Vagina (tissue), 2 donors: ENCODE results near the gene DNER. TPM values are rescaled to one million over a fixed set of nuclear protein-coding genes. Genes with fewer than 3 reads are reported as not detected.

Experiments
- DNase-seq, 2 donors: peaks; one replicate each; pipeline ENCODE4 v3.0.0-alpha.2; 2017; ENCODE audit errors: extremely low spot score in 2 of 2
- H3K27ac ChIP-seq: fragments of 200-600 bp; sonication (generic); one replicate; pipeline ENCODE4 v1.5.1; 2019
- H3K27me3 ChIP-seq: fragments of 200-600 bp; sonication (generic); one replicate; pipeline ENCODE4 v1.5.1; 2019
- H3K36me3 ChIP-seq, 2 donors: fragments of 200-600 bp; sonication (generic); one replicate each; pipeline ENCODE4 v1.5.1; 2017 to 2019
- H3K4me1 ChIP-seq: fragments of 200-600 bp; sonication (generic); one replicate; pipeline ENCODE4 v1.5.1; 2019
- H3K4me3 ChIP-seq, 2 donors: fragments of 200-600 bp; sonication (generic); 1 replicate in 1 of 2; 2 replicates in 1 of 2; pipeline ENCODE4 v1.5.1; 2016 to 2019
- H3K9me3 ChIP-seq: fragments of 200-600 bp; sonication (generic); one replicate; pipeline ENCODE4 v1.5.1; 2019
- CTCF ChIP-seq, 3 experiments: fragments of 450-650 bp in 2 of 3; fragments of 200-600 bp in 1 of 3; sonication (generic) in 1 of 3; IDR thresholded peaks; one replicate each; pipeline ENCODE4 v1.5.1; 2017 to 2019; ENCODE audit warnings: antibody characterized with exemption in 3 of 3, mild to moderate bottlenecking in 2 of 3, moderate library complexity in 2 of 3
- POLR2A ChIP-seq, 2 donors: fragments of 450-650 bp; IDR thresholded peaks; one replicate each; pipeline ENCODE4 v1.6.1; 2017; ENCODE audit warnings: antibody characterized with exemption in 2 of 2, mild to moderate bottlenecking in 2 of 2, moderate library complexity in 2 of 2
- POLR2AphosphoS5 ChIP-seq, 2 donors: sonication (generic); formaldehyde crosslinking; IDR thresholded peaks; one replicate each; pipeline ENCODE4 v1.9.0; 2017; ENCODE audit warnings: antibody characterized with exemption in 2 of 2, mild to moderate bottlenecking in 2 of 2, low read depth in 1 of 2; ENCODE audit not compliant: insufficient read depth in 1 of 2
- intact Hi-C: fragments of 100-400 bp; cut with DNase I; formaldehyde crosslinking; loops from one replicate; pipeline ENCODE4 v1.15.1; 2023
- total RNA-seq: library from RNA; depleted of rRNA; stranded (reverse); fragments of >200 nt; gene quantifications from one replicate; pipeline ENCODE4 v1.2.3, GENCODE V29; 2016

Gene DNER
- total RNA-seq, 1 donor from 2014 or later: 11.3 TPM

DNA sequence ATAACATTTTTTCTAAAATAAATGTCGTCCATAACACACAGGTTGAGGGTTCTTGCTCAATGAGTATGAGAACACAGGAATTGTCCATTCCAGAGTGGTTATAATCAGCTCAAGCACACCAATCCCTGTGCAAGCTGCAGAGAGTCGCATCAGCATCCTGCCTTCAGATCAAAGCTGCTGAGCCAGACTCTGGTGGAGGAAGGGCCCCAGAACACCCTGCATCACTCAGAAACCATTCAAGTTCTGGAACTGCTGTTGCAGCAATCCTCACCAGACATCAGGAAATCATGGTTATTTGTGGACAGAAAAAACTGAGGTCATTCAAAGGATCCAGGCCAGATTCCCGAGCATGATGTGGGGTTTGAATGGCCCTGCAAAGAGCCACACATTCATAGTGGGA, 44.5 kb downstream of the DNER start:
- DNase-seq: no peak
- no peak for TF ChIP-seq CTCF (IDR thresholded peaks at IDR 0.05)
- TF ChIP-seq POLR2AphosphoS5 (IDR thresholded peaks at IDR 0.05; ENCODE audit: insufficient read depth in 1 of 2, low read depth in 1 of 2): no peak
- TF ChIP-seq POLR2A (IDR thresholded peaks at IDR 0.05): no peak
- no peaks in the 10 kb centered on the region for H3K4me1 ChIP-seq
- no peaks in the 10 kb centered on the region for H3K9me3 ChIP-seq
- H3K4me3 ChIP-seq: no peak overlapping the region
- H3K36me3 ChIP-seq: no peaks in the 10 kb centered on the region
- intact Hi-C loops: no loop called here
- H3K27ac ChIP-seq: no peak overlapping the region
- no peaks in the 10 kb centered on the region for H3K27me3 ChIP-seq

GRCh38 chr2:229666811-229667210, 47.5 kb downstream of the DNER start:
- intact Hi-C loops: no loop called here
- no peak overlapping the region for H3K27ac ChIP-seq
- no peak for TF ChIP-seq POLR2A (IDR thresholded peaks at IDR 0.05)
- no peak for TF ChIP-seq CTCF (IDR thresholded peaks at IDR 0.05)
- TF ChIP-seq POLR2AphosphoS5 (IDR thresholded peaks at IDR 0.05; ENCODE audit: insufficient read depth in 1 of 2, low read depth in 1 of 2): no peak
- DNase-seq: no peak
- no peaks in the 10 kb centered on the region for H3K4me1 ChIP-seq
- no peak overlapping the region for H3K4me3 ChIP-seq
- no peaks in the 10 kb centered on the region for H3K27me3 ChIP-seq
- no peaks in the 10 kb centered on the region for H3K9me3 ChIP-seq
- H3K36me3 ChIP-seq: no peaks in the 10 kb centered on the region

GRCh38 chr2:229665158-229665557, 49.2 kb downstream of the DNER start:
- intact Hi-C loops: no loop called here
- TF ChIP-seq POLR2A (IDR thresholded peaks at IDR 0.05): no peak
- no peak for TF ChIP-seq CTCF (IDR thresholded peaks at IDR 0.05)
- no peak overlapping the region for H3K27ac ChIP-seq
- no peak overlapping the region for H3K4me3 ChIP-seq
- no peaks in the 10 kb centered on the region for H3K27me3 ChIP-seq
- DNase-seq: no peak
- H3K36me3 ChIP-seq: no peaks in the 10 kb centered on the region
- no peaks in the 10 kb centered on the region for H3K9me3 ChIP-seq
- H3K4me1 ChIP-seq: no peaks in the 10 kb centered on the region

DNA sequence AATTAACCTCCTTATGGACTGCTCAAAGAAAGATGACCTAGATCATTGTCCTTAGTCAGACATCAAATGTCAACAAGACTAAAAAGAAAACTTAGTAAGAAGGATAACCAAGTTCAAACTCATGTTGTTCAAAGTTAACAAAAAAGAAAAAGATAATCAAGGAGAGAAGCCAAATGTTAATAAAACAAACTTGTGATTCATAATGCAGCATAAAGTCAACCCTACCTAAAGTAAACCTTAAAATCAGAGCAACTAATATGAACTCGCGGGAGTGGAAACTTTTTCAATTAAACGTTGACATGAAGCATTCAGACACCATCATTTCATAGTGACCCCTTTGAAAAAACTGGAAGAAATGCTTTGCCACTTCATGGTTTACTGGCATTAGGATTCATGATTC, 52.9 kb downstream of the DNER start:
- intact Hi-C loops: no loop called here
- H3K36me3 ChIP-seq: no peaks in the 10 kb centered on the region
- H3K27ac ChIP-seq: no peak overlapping the region
- H3K4me3 ChIP-seq: no peak overlapping the region
- TF ChIP-seq POLR2AphosphoS5 (IDR thresholded peaks at IDR 0.05; ENCODE audit: insufficient read depth in 1 of 2, low read depth in 1 of 2) (no peak), CTCF (IDR thresholded peaks at IDR 0.05) (no peak), POLR2A (IDR thresholded peaks at IDR 0.05) (no peak)
- DNase-seq: no peak
- no peaks in the 10 kb centered on the region for H3K9me3 ChIP-seq
- H3K27me3 ChIP-seq: no peaks in the 10 kb centered on the region
- no peaks in the 10 kb centered on the region for H3K4me1 ChIP-seq

DNA sequence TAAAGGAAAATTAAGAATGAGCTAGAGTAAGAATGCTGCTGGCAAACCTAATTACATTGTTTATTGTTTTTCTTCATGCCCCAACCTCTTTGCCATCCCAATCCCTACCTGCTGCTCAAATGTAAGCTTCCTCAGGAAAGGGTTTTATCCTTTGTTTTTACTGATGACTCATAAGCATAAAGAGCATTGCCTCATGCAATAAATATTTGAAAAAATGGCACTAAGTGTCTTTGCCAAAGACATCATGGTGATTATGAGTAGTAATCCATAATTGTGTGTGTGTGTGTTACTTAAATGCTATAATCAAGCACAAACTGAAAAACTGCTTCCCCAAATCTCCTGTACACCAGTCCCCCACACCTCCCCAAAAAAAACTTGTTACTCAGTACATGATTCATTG, 53.4 kb downstream of the DNER start:
- DNase-seq: no peak
- Histone ChIP-seq H3K27me3 (no peaks in the 10 kb centered on the region), H3K27ac (no peak overlapping the region), H3K36me3 (no peaks in the 10 kb centered on the region), H3K9me3 (no peaks in the 10 kb centered on the region), H3K4me1 (no peaks in the 10 kb centered on the region), H3K4me3 (no peak overlapping the region)
- TF ChIP-seq CTCF (IDR thresholded peaks at IDR 0.05) (no peak), POLR2AphosphoS5 (IDR thresholded peaks at IDR 0.05; ENCODE audit: insufficient read depth in 1 of 2, low read depth in 1 of 2) (no peak), POLR2A (IDR thresholded peaks at IDR 0.05) (no peak)
- intact Hi-C loops: no loop called here
